Pancreas (tissue), 10 donors: Measurements from ENCODE around the gene IRAK2. TPM values are rescaled to one million over a fixed set of nuclear protein-coding genes. Genes with fewer than 3 reads are reported as not detected.

Source experiments
- ATAC-seq, 4 donors: fragments of 200-7000 bp; cut with Tn5 transposase; one replicate each; pipeline versions ENCODE4 v1.8.0 to v1.9.1; 2020; ENCODE audit warnings: mild to moderate bottlenecking in 4 of 4, moderate library complexity in 4 of 4
- DNase-seq, 6 donors: peaks; one replicate each; pipeline ENCODE4 v3.0.0-alpha.2; 2020
- FAIRE-seq: peaks from 2 replicates; lab custom pipeline; 2012; peaks lifted over from hg19 to GRCh38; lab: Jason Lieb, UNC
- H3K27ac ChIP-seq, 4 donors: fragments of 200-600 bp; sonication (generic); 1 replicate in 3 of 4; 2 replicates in 1 of 4; pipeline versions ENCODE4 v1.5.0 to v1.8.0; 2020
- H3K27me3 ChIP-seq, 4 donors: fragments of 200-600 bp; one replicate each; pipeline ENCODE4 v1.8.0; 2021
- H3K36me3 ChIP-seq, 3 donors: fragments of 200-600 bp; sonication (generic) in 1 of 3; one replicate each; pipeline versions ENCODE4 v1.5.0 to v1.8.0; 2020 to 2021
- H3K4me1 ChIP-seq, 3 donors: fragments of 200-600 bp; one replicate each; pipeline ENCODE4 v1.8.0; 2021
- H3K4me3 ChIP-seq, 4 donors: fragments of 200-600 bp; sonication (generic) in 2 of 4; one replicate each; pipeline versions ENCODE4 v1.5.0 to v1.8.0; 2020 to 2021
- H3K9me3 ChIP-seq, 4 donors: fragments of 200-600 bp; one replicate each; pipeline ENCODE4 v1.8.0; 2021
- CTCF ChIP-seq, 4 donors: fragments of 200-600 bp; sonication (generic) in 3 of 4; IDR thresholded peaks; one replicate each; pipeline versions ENCODE4 v1.5.0 to v1.8.0; 2021; ENCODE audit warnings: antibody characterized with exemption in 4 of 4
- WGBS, 2 donors: extraction: QIAGEN DNeasy Blood & Tissue Kit; methylation state at CpG; one replicate each; pipeline ENCODE4 v1.1.7; 2013; 5-methylcytosine and 5-hydroxymethylcytosine counted together
- intact Hi-C, 3 donors: fragments of 100-400 bp; cut with DNase I; formaldehyde crosslinking; loops; one replicate each; pipeline versions ENCODE4 v1.11.1 to v1.14.2; 2022
- polyA plus RNA-seq, 2 donors: library from polyadenylated mRNA; stranded (reverse); fragments of 200-250 nt; gene quantifications; one replicate each; pipeline ENCODE4 v1.2.3, GENCODE V29; 2013
- total RNA-seq, 6 donors: library from RNA; stranded (reverse); fragmentation: NEBNext Ultra II Directional in 4 of 6; extraction: Animal tissue kit (Norgen Biotek cat#: 25700) in 4 of 6; gene quantifications; one replicate each; pipeline versions ENCODE4 v1.2.1 to v1.2.4, GENCODE V29; 2021 to 2023
- donor health status: healthy with polysubstance abuse.
- donor health status: DM: no; HTN: no; CAD: no; lungs with moderate emphysema.
- donor health status: DM: no; HTN: no; CAD: no.
- donor health status: control.
- donor health status: control.
- donor health status: Bipolar disorder and iron deficiency.
- donor health status: DM: yes; HTN: yes; CAD: no.
- donor health status: DM: no; HTN: no; CAD: no.
- donor health status: DM: no; HTN: no; CAD: no.
- donor health status: DM: yes; HTN: yes; CAD: no.

IRAK2 gene
- total and polyA plus RNA-seq, 8 donors, result 0.74 to 5.4 (median 1.2) TPM

DNA sequence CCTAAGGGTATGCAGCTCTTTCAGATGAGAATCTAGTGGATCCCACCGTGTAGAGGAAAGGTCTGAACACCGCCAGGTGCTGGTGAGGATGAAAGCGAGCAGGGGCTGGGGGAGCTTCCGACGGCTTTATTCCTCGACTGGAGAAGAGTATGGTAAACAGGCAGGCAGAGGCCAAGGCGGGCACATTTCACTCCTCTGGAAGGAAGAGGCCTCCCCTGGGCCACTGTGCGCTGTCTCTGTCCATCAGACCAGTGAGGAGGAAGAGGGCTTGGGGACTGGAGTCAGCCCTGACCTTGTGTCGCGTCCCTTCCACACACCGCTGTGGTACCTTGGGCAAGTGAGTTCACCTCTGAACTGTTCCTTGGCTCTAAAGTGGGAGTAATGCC lies 123.8 kb downstream of the IRAK2 start:
- Histone ChIP-seq H3K36me3 (peaks cover 0 to 4% (median 0%) of the 10 kb centered on the region in 3 donors), H3K4me3 (no peak overlapping the region), H3K27ac (no peak overlapping the region), H3K27me3 (no peaks in the 10 kb centered on the region), H3K9me3 (no peaks in the 10 kb centered on the region), H3K4me1 (peaks cover 0 to 15% (median 13%) of the 10 kb centered on the region in 3 donors)
- ATAC-seq, result no peak
- intact Hi-C loops, result no loop called here
- peak in 1 of 6 donors; percentile 62 for DNase-seq
- TF ChIP-seq CTCF (IDR thresholded peaks at IDR 0.05), result no peak
- 84 to 95% methylated on average over 11 of the region's 11 CpGs for WGBS, 2 donors
- no peak for FAIRE-seq

- Histone ChIP-seq H3K9me3 (no peaks in the 10 kb centered on the region), H3K36me3 (peaks cover 0 to 4% (median 0%) of the 10 kb centered on the region in 3 donors), H3K27ac (no peak overlapping the region), H3K4me1 (peaks cover 0 to 15% (median 8%) of the 10 kb centered on the region in 3 donors), H3K27me3 (no peaks in the 10 kb centered on the region), H3K4me3 (no peak overlapping the region)
- DNase-seq (peak in 1 of 6 donors; percentile 27), ATAC-seq (no peak), FAIRE-seq (no peak)
- WGBS, 2 donors, result 86 to 91% methylated on average over 9 of the region's 9 CpGs
- TF ChIP-seq CTCF (IDR thresholded peaks at IDR 0.05), result no peak
- intact Hi-C loops, result no loop called here
These were observed 124.4 kb downstream of the IRAK2 start for GRCh38 chr3:10289077-10289476.

DNA sequence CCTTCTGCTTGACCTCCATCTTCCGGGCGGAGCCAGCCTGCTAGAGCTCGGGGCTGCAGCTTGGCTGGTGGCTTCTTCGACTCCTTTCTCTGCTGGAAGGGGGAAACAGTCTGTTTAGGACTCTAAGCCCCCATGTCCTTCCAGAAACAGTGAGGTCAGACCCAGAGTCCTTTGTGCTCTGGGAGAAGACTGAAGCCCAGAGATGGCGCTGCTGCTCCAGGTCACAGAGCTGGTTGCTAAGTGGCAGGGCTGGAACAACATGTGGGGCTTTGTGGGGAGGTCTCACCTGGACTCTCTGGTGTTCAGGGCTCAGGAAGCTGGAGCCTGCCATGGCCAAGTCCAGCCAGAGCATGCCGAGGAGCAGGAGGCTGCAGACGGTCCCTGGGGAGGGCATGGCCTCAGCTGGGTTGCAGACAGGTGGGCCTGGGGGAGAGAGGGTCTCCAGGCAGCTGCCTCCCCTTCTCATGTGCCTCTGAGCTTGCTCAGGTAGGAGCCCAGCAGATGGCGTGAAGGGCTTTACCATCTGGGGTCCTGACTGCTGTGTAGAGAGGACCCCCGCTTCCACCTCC lies 125.2 kb downstream of the IRAK2 start:
- FAIRE-seq, result no peak

GRCh38 chr3:10290481-10291176 lies 125.9 kb downstream of the IRAK2 start:
- WGBS, 2 donors, result 85 to 89% methylated on average over 18 of the region's 18 CpGs
- no peak for FAIRE-seq
- H3K4me1 ChIP-seq, result peaks cover 0 to 15% (median 8%) of the 10 kb centered on the region in 3 donors
- ATAC-seq, result no peak
- TF ChIP-seq CTCF (IDR thresholded peaks at IDR 0.05), result no peak
- no peaks in the 10 kb centered on the region for H3K27me3 ChIP-seq
- no peak overlapping the region for H3K27ac ChIP-seq
- no peak overlapping the region for H3K4me3 ChIP-seq
- H3K36me3 ChIP-seq, result peaks cover 0 to 4% (median 0%) of the 10 kb centered on the region in 3 donors
- no peaks in the 10 kb centered on the region for H3K9me3 ChIP-seq
- DNase-seq, result no peak
- intact Hi-C loops, result no loop called here

More for the DNA sequence above, 125.2 kb downstream of the IRAK2 start:
- no peaks in the 10 kb centered on the region for H3K27me3 ChIP-seq
- no peak overlapping the region for H3K4me3 ChIP-seq
- peaks cover 0 to 4% (median 0%) of the 10 kb centered on the region in 3 donors for H3K36me3 ChIP-seq
- no peak for TF ChIP-seq CTCF (IDR thresholded peaks at IDR 0.05)
- DNase-seq, result no peak
- intact Hi-C loops, result no loop called here
- ATAC-seq, result no peak
- H3K9me3 ChIP-seq, result no peaks in the 10 kb centered on the region
- peaks cover 0 to 15% (median 8%) of the 10 kb centered on the region in 3 donors for H3K4me1 ChIP-seq
- H3K27ac ChIP-seq, result no peak overlapping the region
- WGBS, 2 donors, result 94 to 95% methylated on average over 9 of the region's 9 CpGs

GRCh38 chr3:10291641-10292040 lies 126.9 kb downstream of the IRAK2 start:
- intact Hi-C loops, result no loop called here
- no peak for TF ChIP-seq CTCF (IDR thresholded peaks at IDR 0.05)
- Histone ChIP-seq H3K27me3 (no peaks in the 10 kb centered on the region), H3K9me3 (no peaks in the 10 kb centered on the region), H3K4me3 (no peak overlapping the region), H3K36me3 (peaks cover 0 to 4% (median 0%) of the 10 kb centered on the region in 3 donors), H3K27ac (no peak overlapping the region), H3K4me1 (peaks cover 0 to 15% (median 8%) of the 10 kb centered on the region in 3 donors)
- ATAC-seq (no peak), FAIRE-seq (no peak), DNase-seq (peak in 1 of 6 donors; percentile 12)
- 92 to 97% methylated on average over 6 of the region's 6 CpGs for WGBS, 2 donors
